H54 (cell line): ENCODE results near the gene TLL1.

Source experiments
- DNase-seq: peaks from one replicate; pipeline ENCODE4 v3.0.0; 2011; ENCODE audit warnings: low spot score, mixed read lengths; ENCODE audit not compliant: insufficient read length
- FAIRE-seq: peaks from 3 replicates; lab custom pipeline; 2011; peaks lifted over from hg19 to GRCh38; lab: Jason Lieb, UNC
- POLR2A ChIP-seq: IDR thresholded peaks from 2 replicates; pipeline ENCODE4 v1.6.1; 2011; ENCODE audit warnings: low read depth, mild to moderate bottlenecking, low read length

The TLL1 gene

GRCh38 chr4:165872461-165873297, at the start of gene TLL1:
TLL1 (plus strand) TSS chr4:165873237; CDS start chr4:165873905, 668 bp downstream.
- DNase-seq (no peak), FAIRE-seq (no peak)
- no peak for TF ChIP-seq POLR2A

- no peak for FAIRE-seq
- no peak for TF ChIP-seq POLR2A
- no peak for DNase-seq
Observed at GRCh38 chr4:165826166-165826565, 46.9 kb upstream of the TLL1 start.

GRCh38 chr4:165827018-165827417, 46.0 kb upstream of the TLL1 start:
- TF ChIP-seq POLR2A, result no peak
- DNase-seq (no peak), FAIRE-seq (no peak)

GRCh38 chr4:165828928-165829327, 44.1 kb upstream of the TLL1 start:
- no peak for TF ChIP-seq POLR2A
- no peak for FAIRE-seq
- DNase-seq, result no peak

- FAIRE-seq, result no peak
- no peak for DNase-seq
- TF ChIP-seq POLR2A, result no peak
Observed at GRCh38 chr4:165834116-165834515, 38.9 kb upstream of the TLL1 start.

GRCh38 chr4:165838575-165838974, 34.5 kb upstream of the TLL1 start:
- DNase-seq (no peak), FAIRE-seq (no peak)
- no peak for TF ChIP-seq POLR2A

GRCh38 chr4:165839615-165840333, 33.3 kb upstream of the TLL1 start:
- FAIRE-seq (no peak), DNase-seq (no peak)
- TF ChIP-seq POLR2A, result no peak

- DNase-seq, result no peak
- TF ChIP-seq POLR2A, result no peak
- FAIRE-seq, result no peak
Observed at GRCh38 chr4:165842684-165843083, 30.4 kb upstream of the TLL1 start.

- FAIRE-seq (no peak), DNase-seq (no peak)
- TF ChIP-seq POLR2A, result no peak
Observed at GRCh38 chr4:165844161-165844560, 28.9 kb upstream of the TLL1 start.

GRCh38 chr4:165851256-165851655, 21.8 kb upstream of the TLL1 start:
- FAIRE-seq, result no peak
- no peak for TF ChIP-seq POLR2A

GRCh38 chr4:165855191-165855590, 17.8 kb upstream of the TLL1 start:
- no peak for DNase-seq
- no peak for TF ChIP-seq POLR2A
- FAIRE-seq, result no peak

More at GRCh38 chr4:165851256-165851655, 21.8 kb upstream of the TLL1 start:
- no peak for DNase-seq

GRCh38 chr4:165861363-165861762, 11.7 kb upstream of the TLL1 start:
- FAIRE-seq (no peak), DNase-seq (no peak)
- TF ChIP-seq POLR2A, result no peak

- DNase-seq (no peak), FAIRE-seq (no peak)
Observed at GRCh38 chr4:165864271-165864670, 8.8 kb upstream of the TLL1 start.

GRCh38 chr4:165866019-165866650, 6.9 kb upstream of the TLL1 start:
- no peak for DNase-seq
- no peak for TF ChIP-seq POLR2A
- FAIRE-seq, result no peak

More at GRCh38 chr4:165864271-165864670, 8.8 kb upstream of the TLL1 start:
- TF ChIP-seq POLR2A, result no peak
